Activated CD4-positive, alpha-beta T cell treated with anti-CD3 and anti-CD28 coated beads, Interleukin-2, Interleukin-6, amounts not matched to agents 100 ng/mL and 50 ng/mL, durations not matched to agents 16 hours and 8 hours (primary cell): ENCODE measurements around the gene HEMK1.

Experiments used
- DNase-seq: peaks from one replicate; pipeline ENCODE4 v3.0.0-alpha.2; 2020

Gene HEMK1

DNA sequence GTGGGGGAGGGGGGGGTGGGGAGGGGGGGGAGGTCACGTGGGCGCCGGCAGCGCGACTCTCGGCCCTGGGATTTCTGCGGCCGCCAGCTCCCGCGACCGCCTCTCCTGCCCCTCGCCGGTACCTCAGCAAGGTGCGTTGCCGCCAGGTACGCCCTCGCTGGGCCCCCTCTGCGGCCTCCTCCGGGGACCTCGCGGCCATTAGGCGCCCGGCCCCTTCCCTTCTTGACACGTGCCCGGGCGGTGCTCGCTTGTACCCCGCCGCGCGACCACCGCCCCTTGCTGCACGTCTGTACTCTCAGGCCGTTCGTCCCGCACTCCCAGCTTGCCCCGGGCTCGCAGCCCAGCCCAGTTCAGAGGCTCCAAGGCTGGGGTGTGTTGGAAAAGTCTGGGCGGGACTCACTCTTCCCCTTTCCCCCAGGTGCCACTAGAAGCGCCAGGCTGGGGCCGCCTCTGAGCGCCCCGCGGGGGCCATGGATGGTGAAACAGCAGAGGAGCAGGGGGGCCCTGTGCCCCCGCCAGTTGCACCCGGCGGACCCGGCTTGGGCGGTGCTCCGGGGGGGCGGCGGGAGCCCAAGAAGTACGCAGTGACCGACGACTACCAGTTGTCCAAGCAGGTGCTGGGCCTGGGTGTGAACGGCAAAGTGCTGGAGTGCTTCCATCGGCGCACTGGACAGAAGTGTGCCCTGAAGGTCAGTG, 47.9 kb downstream of the HEMK1 start, which contains the start of gene MAPKAPK3:
MAPKAPK3 (plus strand) TSS at position 56 of the 696 bp plus-strand sequence; CDS start at position 471, 415 bp downstream.
- peak; percentile 43 for DNase-seq

DNA sequence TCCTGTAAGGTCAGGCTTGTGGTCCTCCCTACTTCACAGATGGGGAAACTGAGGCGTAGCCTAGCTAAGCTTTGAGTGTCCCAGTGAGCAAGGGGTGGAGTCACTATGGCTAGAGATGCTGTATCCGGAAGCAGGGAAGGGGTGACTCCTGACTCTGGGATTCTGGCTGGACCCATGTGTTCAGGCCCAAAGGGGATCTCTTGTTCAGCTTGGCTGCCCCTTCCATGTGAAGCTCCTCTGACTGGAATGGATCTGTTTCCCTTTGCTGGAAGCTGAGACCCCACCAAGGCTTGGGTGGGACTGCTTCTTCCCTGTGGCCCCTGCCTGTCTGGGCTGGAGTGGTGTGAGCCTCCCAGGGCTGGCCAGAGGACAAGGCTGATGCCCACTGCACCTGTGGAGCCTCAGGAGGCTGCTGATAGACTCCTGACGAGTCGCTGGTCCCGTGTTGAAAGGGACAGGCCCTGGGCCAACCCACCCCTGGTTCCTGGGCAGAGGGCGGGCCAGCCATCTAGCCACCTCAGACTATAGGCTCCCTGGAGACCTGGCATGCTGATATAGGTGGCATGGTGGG, 48.7 kb downstream of the HEMK1 start:
- DNase-seq, result peak; percentile 49

DNA sequence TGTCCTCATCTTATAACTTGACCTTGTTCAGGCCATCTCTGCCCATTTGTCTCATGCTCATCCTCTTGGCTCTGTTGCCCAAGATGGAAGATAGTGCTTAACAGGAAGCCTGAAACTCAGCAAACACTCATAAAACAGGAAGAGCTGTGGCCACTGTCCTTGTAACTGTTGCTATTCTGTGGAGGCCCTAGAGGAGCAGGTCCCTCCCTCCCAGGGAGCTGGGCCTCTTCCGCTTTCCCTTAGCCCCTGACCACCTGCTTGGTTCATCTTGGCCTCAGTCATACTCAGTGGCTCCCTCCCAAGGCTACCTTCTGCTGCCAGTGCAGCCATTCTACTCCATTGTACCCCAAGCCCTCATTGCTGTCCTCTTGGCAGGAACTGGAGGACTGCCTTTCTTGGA, 51.1 kb downstream of the HEMK1 start:
- peak; percentile 45 for DNase-seq

DNA sequence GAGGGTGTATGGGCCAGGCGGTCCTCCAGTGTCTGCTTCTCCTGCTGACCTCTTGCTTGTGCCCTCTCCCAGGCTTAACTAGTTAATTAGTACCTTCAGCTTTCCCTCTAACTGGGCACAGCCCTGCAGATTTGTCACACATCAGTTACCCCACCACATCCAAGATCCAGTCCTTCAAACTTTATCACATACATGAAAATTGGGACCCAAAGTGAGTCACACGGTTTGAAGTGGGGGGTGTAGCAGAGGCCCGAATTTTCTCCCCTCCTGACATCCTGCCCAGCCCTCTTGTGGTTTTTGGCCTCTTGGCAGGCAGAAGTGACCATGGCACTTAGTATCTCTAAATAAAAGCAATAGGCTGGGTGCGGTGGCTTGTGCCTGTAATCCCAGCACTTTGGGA, 51.5 kb downstream of the HEMK1 start:
- DNase-seq, result no peak

DNA sequence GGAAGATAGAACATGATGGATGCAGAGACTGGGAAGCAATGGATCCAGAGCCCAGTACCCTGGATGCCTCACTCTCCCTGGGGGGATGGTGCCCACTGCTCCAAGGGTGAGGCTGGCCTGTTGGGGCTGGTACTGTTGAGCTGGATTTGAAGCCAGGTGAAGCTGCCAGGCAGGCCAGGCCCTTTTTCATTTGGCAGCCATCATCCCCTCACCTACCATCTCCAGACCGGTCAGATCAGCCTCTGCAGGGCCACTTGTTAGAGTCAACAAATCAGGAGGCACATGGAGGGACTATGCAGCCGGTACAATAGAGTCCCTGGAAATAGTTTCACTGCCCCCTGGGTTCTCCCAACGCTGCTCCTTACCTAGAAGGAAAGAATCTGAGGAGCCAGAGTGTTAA, 53.6 kb downstream of the HEMK1 start:
- no peak for DNase-seq

DNA sequence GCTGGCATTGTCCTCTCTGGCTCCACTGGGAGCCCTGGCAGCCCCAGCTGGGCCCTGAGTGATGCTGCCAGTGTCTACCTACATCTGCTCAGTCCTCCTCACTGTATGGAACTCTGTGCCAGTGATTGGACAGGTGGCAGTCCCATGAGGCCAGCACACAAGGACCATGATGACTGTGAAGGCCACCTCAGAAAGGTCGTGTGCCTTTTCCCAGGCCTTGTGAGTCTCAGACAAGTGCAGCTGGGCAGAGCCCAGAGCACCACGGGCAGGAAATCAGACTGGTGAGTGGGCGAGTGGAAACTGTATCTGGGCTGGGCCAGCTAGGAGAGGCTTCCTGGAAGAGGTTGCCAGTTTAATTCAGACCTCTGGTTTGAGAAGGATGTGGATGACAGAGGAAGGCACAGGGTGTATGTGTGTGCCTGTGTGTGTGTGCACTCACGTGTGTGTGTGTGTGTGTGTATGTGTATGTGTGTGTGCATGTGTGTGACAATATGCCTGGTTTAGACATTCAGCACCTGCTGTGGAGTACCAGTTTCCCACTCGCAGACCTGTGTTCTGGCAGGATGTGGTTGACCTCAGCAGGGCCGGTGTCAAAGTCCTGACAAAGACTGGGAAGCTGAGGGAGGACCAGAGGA, 54.6 kb downstream of the HEMK1 start:
- peak; percentile 83 for DNase-seq

DNA sequence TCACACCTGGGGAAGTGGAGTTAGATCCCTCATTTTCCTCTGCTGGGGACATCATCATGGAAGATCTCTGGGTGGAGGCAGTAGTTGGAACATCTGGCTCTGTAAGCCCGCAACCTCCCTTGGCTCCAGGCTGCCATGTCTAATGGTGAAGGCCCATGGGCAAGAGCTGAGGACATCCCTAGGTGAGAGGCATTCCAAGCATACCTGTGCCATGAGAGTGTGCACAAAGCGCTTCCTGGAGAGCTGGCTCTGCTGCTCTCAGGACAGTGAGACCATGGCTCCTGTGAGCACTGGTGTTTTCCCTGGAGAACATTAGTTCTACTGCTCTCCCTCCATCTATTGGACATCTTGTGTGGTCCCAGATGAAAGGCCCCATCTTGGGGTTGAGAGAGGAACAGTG, 55.3 kb downstream of the HEMK1 start:
- DNase-seq, result no peak

DNA sequence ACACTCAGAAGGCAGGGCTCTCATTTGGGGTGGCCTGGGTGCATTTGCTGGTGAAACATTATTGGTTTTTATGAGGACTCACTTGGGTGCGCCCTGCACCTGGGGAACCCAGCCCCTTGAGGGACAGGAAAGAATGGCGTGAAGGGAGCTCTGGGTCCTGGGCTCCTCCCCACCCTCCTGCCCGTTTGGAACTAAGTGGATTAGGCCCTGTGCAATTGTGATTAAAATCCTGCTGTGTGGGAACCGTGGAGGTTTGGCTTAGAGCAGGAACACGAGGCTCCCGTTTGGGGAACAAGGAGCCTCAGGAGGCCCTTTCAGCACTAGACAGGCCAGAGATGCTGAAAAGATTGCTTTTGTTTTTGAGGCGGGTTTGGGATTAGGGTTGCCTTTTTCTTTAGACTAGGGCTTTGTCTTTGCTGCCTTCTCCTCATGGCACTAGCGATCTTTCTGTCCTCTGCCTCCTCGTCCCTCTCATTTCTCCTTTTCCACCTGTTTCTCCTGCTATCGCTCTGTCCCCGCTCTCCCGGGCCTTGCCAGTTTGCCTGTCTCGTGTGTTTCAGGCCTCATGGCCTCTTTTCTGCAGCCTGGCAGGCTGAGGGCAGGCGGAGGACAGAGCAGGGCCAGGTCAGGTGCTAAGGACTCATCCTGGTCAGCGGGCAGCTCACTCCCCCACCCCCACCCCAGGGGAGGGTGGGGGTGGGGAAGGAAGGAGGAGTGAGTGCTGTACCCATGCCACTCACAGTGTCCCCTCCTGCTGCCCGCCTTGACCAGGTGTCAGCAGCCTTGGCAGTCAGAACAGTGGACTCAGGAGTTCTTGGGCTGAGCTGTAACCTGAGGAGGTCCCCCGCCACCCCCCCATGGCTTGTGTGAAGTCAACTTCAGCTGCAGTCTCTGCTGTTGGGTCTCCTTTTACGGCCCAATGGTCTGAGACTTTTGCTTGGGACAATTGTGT, 56.2 kb downstream of the HEMK1 start:
- no peak for DNase-seq

DNA sequence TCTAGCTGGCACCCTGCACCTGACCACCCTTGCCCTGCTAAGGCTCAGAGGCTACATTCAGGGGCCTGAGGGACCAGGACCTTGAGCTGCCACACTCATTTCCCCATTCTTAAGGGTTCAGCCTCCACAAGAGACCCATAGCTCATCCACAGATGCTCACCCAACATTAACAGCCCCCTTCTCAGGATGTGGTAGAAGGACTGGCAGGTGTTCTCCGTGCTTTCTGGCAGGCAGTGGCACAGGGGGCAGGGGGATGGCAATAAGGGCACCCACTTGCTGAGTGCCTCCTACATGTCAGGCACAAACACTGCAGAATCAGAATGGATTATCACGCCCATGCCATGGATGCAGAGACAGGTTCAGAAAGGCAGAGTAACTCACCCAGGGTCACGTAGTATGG, 57.1 kb downstream of the HEMK1 start:
- no peak for DNase-seq

DNA sequence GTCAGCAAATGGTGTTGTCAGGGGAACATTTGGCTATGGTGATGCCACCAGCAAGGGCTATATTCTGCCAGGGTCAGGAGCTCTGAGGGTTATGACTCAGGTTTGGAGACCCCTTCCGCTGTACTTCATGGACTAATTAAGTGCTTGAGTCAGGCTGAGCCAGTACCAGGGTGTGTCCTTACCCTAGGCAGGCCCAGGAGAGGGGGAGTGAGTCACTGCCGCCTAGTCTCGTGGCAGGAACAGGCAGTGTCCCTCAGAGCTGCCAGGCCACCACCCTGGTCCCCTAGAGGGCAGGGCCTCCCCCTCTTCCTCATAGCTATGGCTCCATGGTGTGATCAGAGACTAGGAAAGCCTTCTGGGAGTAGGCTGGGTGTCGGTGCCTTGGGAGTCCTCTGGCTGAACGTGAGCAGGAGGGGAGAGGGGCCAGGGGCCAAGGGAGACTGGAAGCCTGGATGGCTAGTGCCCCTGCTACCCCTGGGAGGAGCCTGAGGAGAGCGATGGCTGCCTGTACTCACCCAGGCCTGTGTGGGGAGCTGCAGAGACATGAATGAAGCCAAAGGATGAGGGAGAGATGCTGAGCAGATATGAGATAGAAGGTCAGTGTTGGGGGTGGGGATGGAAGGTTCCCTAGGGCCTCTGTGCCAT, 58.2 kb downstream of the HEMK1 start:
- DNase-seq, result peak; percentile 37

DNA sequence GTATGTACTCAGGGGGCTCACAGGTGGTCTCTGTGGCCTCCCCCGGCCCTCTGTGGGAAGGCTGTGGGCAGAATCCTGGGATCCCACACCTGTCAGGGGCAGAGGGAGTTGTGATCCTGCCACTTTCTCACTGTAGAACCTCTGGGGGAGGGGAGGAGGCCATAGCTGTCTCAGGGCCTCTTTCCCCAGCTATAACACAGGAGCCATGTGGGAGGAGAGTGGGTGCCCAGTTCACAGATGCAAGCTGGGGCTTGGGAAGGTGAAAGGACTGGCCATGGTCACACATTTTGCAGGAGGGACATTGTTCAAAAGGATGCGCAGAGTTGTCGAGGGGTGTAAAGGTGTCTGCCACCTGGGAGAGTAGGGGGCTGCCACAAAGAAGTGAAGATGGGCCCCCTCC, 59.3 kb downstream of the HEMK1 start:
- DNase-seq, result no peak

DNA sequence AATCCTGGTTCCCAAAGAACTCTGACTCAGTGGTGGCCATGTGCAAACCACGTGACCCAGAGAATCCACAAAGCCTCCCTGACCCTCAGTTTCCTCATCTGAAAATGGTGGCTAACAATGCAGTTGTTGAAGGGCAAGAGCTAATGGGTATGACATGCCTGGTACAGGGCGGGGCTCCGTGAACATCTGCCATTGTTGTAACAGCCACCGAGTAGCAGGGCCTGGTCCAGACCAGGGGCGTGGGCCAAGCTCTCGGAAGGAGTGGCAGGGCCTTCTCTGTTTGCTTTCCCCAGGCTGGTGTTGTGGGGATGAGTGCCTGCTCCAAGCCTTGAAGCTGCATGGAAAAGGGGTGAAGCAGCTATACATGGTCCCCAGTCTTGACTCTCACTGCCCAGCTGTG, 61.1 kb downstream of the HEMK1 start:
- no peak for DNase-seq

DNA sequence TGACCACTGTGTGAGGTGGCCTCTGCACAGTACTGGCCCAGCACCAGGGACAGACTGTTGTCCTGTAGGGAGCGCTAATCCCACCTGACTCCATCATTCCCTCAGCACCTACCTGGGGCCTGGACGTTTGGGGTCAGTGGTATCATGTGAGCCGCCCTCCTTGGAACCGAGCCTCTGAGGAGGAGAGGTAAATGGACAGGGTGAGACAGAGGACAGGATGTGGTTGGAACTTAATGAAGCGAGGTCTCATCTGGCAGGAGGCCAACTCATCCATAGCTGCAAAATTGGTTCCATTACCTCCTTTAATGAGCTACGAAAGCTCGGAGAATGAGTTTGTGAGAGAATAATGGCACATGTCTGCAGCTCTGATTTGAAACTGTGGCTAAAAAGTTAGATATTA, 61.6 kb downstream of the HEMK1 start:
- no peak for DNase-seq

DNA sequence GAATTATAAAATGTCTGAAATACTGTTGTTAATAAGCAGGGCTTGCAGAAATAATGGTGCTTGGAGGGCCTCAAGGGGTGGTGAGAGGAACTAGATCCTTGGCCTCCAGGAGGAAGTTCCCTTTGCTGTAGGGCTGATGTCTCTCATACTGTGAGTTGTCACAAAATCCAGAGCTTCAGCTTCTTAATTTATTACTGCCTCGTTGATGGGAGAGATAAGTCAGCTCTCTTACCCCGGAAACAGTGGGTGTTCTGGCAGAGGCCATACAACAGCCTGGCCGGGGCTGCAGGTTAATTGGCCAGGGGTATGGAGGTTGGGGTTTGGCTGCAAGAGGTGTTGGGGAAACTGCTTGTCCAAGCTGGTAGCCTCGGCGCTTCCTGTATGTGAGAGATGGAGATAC, 63.1 kb downstream of the HEMK1 start:
- DNase-seq, result peak; percentile 55

DNA sequence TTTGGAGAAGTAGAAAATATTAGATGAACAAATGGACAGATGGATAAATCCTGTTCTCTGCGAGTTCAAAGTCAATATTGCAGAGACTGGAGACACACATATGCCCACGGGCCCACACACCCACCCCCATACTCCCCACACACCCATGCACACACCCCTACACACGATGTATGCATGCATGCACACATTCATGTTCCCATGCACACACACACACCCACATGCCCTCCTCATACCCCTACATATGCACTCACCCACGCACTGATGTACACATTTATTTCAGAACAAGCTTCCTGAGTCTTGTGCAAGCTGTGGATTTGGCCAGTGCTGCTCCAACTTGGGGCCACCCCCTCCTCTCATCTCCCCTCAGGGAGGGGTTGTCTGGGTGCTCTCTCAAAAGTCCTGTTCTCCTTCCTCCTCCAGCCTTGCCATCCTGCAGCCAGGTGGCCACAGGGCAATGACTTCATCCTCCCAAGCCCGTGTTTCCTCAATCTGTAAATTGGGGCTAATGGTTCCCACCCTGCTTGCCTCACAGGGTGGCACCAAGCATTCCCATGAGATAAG, 64.0 kb downstream of the HEMK1 start:
- no peak for DNase-seq

DNA sequence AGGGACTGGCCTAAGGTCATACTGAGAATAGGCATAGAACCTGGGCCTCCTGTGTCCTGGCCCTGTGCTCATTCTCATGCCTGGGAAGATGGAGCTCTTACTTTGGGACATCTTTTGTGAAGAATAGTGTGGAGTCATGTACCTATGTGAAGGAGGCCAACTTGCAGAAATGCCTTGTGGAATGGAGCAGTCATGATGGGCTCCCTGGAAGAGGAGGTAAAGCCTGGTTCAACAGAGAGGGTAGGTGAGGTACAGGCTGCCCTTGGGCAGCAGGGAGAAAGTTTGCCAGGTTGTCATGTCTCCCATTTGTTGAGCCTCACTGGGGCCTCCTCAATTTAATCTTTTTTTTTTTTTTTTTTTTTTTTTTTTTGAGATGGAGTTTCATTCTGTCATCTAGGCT, 65.7 kb downstream of the HEMK1 start:
- DNase-seq, result no peak

DNA sequence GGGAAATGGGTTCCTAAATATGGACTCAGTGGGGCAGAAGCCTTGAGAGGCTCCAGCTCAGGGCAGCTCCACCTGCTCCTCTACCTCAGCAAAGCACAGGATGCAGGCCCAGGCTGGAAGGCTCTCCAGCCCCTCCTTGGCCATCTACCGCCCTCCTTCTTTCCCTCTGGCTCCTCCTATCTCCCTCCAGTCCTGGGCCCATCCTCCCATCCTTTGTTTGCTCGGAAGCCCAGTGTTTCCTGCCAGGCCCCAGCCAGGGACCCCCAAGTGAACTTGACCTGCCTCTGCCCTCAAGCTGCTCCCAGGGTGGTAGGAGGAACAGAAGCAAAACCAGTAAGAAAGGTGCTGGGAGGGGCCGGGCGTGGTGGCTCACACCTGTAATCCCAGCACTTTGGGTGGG, 67.7 kb downstream of the HEMK1 start:
- no peak for DNase-seq

DNA sequence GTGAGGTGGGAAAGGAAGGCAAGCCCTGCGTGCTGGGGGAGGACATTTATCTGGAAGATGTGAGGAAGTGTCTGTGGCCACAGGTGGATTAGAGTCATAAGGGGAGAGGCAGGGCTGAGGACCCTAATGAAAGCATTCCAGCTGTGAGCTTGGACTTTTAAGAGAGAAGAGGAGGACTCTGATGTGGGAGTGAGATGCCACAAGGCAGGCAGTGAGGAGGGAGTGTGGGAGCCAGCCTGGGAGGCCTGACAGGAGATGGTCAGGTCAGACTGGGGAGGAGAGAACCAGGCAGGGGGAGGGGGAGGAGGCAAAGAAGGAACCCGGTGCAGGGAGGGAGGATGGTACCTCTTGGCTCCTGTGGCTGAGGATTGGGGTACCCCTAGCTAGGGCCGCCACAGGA, 68.6 kb downstream of the HEMK1 start:
- DNase-seq, result no peak

DNA sequence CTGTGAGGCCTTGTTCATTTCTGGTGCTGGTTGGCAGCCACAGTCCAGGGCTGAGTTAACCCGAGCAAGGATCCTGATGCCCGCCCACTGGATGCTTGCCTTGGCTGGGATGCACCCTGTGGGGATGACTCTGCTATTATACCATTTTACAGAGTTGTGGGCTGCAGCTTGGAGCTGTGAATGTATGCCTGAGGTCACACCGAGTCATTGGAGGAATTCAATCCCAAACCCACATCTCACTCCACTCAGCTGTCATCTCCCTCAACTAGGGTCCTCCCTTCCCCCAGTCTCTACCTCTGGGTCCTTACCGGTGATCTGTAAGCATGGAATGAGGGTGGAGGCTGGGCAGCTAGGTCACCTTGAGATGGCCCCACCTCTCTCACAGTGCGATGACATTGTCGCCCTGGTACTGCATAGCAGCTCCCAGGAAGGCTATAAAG, 69.8 kb downstream of the HEMK1 start:
- no peak for DNase-seq

DNA sequence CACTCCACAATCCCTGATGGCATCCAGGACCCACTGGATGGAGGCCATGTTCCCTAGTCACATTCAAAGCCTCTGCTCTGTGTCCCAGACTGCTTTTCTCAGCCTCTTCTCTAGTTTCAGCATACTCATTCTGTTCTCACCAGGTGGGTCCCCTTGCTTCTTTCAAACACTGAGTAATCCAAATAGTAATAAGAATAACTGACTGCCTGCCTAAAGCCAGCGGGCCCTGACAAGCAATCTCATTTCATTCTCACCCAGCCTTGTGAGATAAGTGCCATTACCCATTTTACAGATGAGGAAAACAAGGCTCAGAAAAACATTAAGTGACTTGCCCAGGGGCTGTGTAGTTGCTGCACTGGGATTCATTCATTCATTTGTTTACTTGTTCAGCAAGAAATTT, 73.1 kb downstream of the HEMK1 start:
- DNase-seq, result peak; percentile 35

DNA sequence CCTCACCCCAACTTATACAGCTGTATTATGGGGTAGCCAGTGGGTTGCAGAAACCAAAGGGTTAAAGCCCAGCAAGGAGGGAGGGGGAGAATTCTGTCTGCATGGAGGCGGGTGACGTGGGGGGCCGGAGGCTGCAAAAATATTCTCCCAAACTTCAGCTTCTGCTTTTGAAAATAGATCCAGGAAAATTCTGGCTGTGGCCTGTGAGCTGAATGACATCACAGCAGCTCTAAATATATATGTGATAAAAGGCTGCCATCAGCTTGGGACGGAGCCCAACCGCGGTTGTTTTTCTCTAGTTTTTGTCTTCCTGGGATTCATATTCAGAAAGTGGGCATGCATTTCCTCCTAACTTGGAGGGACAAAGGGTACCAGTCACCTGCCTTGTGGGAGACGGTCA, 75.2 kb downstream of the HEMK1 start:
- DNase-seq, result no peak

DNA sequence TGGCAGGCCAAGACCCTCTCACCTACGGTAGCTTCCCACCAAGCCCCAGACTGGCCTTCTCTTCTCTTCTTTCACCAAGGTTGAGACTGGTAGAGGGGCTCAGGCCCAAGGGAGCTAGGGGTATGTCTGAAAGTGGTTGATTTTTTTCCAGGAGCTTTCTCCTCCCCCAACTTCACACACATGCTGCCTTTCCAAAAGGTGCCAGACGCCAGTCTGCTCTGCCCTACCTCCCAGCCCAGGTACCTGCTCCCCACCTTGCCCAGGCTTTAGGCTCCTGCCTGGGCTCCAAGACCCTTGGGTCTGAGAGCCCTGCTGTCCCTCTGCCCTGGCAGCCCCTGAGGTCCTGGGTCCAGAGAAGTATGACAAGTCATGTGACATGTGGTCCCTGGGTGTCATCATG, 76.1 kb downstream of the HEMK1 start:
- DNase-seq, result no peak
